GM21381 (cell line): ENCODE results near the gene TM7SF2.

Experiments used
- ATAC-seq: cut with Tn5 transposase; IDR thresholded peaks from one replicate; pipeline ENCODE4 v1.9.1; 2021; ENCODE audit warnings: mild to moderate bottlenecking, moderate library complexity; ENCODE audit not compliant: unreplicated experiment

Gene TM7SF2

GRCh38 chr11:65089621-65090020 is 22.1 kb upstream of the TM7SF2 start:
- ATAC-seq, result no peak

GRCh38 chr11:65090628-65091027 is 21.0 kb upstream of the TM7SF2 start:
- ATAC-seq, result no peak

GRCh38 chr11:65095427-65095826 is 16.2 kb upstream of the TM7SF2 start:
- no peak for ATAC-seq

- peak; percentile 74 for ATAC-seq
Observed at GRCh38 chr11:65095974-65096806, 15.5 kb upstream of the TM7SF2 start, which contains the start of gene VPS51. VPS51 (plus strand) TSS chr11:65096214; CDS start chr11:65096251, 37 bp downstream.

GRCh38 chr11:65096926-65097325 is 14.7 kb upstream of the TM7SF2 start:
- no peak for ATAC-seq

- ATAC-seq, result no peak
Observed at GRCh38 chr11:65100674-65101350, 10.9 kb upstream of the TM7SF2 start.

- ATAC-seq, result no peak
Observed at GRCh38 chr11:65102142-65103095, 9.3 kb upstream of the TM7SF2 start.

- no peak for ATAC-seq
Observed at GRCh38 chr11:65103476-65103875, 8.2 kb upstream of the TM7SF2 start.

- no peak for ATAC-seq
Observed at GRCh38 chr11:65104628-65105027, 7.0 kb upstream of the TM7SF2 start.

GRCh38 chr11:65107078-65107477 is 4.6 kb upstream of the TM7SF2 start:
- no peak for ATAC-seq

- ATAC-seq, result no peak
Observed at GRCh38 chr11:65107751-65108468, 3.8 kb upstream of the TM7SF2 start.

GRCh38 chr11:65108469-65109123 is 3.1 kb upstream of the TM7SF2 start:
- no peak for ATAC-seq

GRCh38 chr11:65109231-65110198 is 2.2 kb upstream of the TM7SF2 start:
- no peak for ATAC-seq

GRCh38 chr11:65110354-65110861 is 1.3 kb upstream of the TM7SF2 start:
- no peak for ATAC-seq

- no peak for ATAC-seq
Observed at GRCh38 chr11:65111159-65111743, 421 bp upstream of the TM7SF2 start.

GRCh38 chr11:65112546-65113360 is 1.1 kb downstream of the TM7SF2 start:
- ATAC-seq, result no peak

GRCh38 chr11:65113361-65113756 is 1.7 kb downstream of the TM7SF2 start:
- ATAC-seq, result no peak
